GM19324 (cell line): Measurements from ENCODE around the gene ITGB7.

Source experiments
- ATAC-seq: cut with Tn5 transposase; IDR thresholded peaks from one replicate; pipeline ENCODE4 v1.9.1; 2021; ENCODE audit warnings: mild to moderate bottlenecking, moderate library complexity; ENCODE audit not compliant: unreplicated experiment, low FRiP score

ITGB7 gene, protein sequence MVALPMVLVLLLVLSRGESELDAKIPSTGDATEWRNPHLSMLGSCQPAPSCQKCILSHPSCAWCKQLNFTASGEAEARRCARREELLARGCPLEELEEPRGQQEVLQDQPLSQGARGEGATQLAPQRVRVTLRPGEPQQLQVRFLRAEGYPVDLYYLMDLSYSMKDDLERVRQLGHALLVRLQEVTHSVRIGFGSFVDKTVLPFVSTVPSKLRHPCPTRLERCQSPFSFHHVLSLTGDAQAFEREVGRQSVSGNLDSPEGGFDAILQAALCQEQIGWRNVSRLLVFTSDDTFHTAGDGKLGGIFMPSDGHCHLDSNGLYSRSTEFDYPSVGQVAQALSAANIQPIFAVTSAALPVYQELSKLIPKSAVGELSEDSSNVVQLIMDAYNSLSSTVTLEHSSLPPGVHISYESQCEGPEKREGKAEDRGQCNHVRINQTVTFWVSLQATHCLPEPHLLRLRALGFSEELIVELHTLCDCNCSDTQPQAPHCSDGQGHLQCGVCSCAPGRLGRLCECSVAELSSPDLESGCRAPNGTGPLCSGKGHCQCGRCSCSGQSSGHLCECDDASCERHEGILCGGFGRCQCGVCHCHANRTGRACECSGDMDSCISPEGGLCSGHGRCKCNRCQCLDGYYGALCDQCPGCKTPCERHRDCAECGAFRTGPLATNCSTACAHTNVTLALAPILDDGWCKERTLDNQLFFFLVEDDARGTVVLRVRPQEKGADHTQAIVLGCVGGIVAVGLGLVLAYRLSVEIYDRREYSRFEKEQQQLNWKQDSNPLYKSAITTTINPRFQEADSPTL

DNA sequence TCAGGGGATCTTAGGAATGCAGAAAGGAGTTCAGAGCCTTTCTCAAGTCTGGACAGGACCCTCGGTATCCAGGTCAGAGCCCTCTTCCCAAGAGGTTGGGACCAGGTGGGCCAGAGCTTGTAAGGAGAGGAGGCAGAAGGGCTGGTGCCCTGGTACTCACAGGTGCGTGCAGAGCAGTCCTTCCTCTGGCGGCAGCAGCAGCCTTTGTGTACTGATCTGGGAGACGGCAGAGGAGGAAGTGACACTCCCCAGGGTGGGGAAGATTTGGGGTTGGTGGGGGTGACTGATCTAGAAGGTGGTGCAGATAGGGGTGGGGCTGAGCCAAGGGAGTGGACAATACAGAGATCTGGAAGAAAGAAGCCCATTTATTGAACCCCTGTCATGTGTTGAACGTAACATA, at the start of gene ITGB7:
ITGB7 (minus strand) TSS at position 210 of the 400 bp plus-strand sequence. CDS start 6,808 bp downstream, outside the sequence.
- ATAC-seq: no peak

DNA sequence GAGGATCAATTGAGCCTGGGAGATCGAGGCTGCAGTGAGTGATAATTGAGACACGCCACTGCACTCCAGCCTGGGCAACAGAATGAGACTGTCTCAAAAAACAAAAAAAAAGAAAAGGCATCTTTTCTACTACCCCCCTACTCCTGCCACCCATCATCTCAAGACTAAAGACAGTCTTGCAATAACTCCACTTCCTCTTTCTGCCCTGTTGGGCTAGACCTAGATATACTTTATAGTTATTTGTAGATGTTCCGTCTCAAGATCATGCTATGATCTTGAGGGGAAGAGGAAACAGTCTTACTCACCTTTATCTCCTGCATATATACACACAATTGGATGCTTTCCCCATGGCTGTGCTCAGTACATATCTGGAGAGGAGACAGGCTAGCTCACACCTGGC, 48.9 kb upstream of the ITGB7 start:
- no peak for ATAC-seq

DNA sequence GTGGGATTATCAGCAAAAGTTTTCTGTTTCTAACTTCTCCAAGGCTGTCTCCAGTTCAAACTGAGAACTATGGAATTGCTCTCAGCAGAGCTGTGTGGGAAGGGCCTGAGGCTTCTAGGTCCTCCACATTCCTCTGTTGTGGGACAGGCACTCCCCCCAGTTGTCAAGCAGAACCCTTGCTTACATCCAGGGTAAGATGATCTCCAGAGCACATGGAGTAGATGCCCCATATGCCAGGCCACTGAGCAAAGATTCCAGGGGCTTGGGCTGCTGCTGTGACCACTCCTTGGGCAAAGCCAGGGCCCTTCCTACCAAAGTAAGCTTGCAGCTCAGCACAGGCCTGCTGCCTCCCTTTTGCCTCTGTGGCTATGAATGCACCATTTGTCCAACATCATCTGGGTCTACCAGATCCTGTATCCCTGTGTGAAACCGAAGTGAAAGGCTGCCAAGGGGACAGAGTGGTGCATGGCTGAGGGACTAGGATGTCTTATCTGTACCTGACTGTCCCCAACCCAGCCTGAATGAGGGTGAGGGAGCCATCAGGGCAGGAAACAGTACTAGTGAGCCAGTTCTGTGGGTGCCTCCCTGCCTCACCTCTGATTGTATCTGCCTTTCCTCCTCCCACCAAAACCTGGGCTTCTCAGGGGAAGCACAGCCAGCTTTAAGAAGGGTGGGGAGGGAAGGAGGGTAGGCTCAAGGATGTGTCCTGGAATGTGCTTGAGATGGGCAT, 47.9 kb upstream of the ITGB7 start:
- ATAC-seq: no peak

DNA sequence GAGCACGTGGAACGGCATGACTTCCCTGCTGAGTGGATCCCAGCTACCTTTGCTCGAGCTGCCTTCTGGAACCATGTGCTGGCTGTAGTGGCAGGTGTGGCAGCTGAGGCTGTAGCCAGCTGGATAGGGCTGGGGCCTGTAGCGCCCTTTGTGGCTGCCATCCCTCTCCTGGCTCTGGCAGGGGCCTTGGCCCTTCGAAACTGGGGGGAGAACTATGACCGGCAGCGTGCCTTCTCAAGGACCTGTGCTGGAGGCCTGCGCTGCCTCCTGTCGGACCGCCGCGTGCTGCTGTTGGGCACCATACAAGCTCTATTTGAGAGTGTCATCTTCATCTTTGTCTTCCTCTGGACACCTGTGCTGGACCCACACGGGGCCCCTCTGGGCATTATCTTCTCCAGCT, 46.2 kb upstream of the ITGB7 start:
- ATAC-seq: no peak

- ATAC-seq: no peak
Observed at GRCh38 chr12:53252349-53252916, 45.4 kb upstream of the ITGB7 start.

- peak; percentile 80 for ATAC-seq
Observed at GRCh38 chr12:53251477-53252348, 44.7 kb upstream of the ITGB7 start.

DNA sequence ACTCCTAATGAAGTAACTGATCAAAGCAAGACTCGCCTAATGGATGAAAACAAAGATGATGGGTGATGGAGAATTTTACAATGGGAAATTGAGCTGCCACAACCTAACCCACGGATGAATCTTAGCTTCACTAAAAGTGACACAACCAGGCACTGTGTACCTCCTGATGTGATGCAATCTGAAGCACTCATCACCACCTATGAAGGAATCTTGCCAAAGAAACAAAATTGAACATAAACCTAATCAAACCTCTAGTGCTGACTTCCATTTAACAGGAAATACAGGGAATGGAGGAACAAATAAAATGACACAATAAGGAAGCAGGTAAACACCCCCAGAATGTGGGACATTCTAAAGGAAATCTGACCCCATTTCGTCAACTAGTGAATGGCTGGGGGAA, 38.2 kb upstream of the ITGB7 start:
- no peak for ATAC-seq

- no peak for ATAC-seq
Observed at GRCh38 chr12:53244337-53244736, 37.3 kb upstream of the ITGB7 start.

- no peak for ATAC-seq
Observed at GRCh38 chr12:53241623-53242412, 34.8 kb upstream of the ITGB7 start.

DNA sequence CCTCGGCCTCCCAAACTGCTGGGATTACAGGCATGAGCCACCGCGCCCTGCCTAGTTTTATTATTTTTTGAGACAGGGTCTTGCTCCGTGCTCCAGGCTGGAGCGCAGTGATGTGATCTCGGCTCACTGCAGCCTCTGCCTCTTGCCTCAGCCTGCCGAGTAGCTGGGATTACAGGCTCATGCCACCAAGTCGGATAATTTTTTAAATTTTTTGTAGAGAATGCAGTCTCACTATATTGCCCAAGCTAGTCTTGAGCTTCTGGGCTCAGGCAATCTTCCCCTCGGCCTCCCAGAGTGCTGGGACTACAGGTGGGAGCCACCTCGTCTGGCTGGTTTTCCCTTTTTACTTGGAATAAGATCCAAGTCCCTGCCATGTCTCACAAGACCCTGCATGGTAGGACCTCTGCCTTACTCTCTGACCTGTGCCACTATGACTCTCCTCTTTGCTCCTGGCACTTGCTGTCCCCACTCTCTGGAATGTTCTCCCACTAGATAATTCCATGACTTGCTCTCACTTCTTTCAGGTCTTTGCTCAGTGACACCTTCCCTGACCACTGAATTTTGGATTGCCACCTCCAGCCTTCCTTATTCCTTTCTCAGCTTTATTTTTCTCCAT, 32.7 kb upstream of the ITGB7 start:
- no peak for ATAC-seq

DNA sequence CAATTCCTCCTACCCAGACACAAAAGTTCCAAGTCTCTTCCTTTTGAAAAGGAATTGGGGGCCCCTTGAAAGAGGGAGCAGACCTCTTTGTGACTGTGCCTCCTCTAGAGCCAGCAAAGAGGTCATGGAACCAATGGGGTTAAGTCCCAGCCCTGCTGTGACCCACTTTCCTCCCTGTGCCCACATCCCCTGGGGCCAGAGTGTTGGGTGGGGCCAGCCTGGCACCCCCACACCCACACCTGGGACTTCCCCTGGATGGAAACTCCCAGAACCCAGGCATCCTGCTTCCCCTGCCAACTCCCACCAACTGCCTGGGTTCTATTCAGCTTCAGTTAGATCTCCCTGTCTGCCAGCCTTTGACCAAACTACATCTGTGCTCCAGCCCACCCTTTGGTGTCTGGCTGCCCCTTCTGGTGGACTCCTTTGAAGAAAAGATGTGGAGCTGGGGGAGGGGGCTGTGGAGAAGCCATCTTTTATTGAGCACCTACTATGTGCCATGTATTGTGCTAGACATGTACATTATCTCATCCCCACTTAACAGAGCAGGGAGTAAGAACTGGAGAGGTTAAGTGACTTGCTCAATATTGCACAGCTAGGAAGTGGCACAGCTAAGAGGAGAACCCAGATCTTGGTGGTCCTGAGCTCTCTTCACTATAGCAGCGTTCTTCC, 29.5 kb upstream of the ITGB7 start:
- no peak for ATAC-seq

GRCh38 chr12:53235742-53236442, 28.8 kb upstream of the ITGB7 start:
- no peak for ATAC-seq

- no peak for ATAC-seq
Observed at GRCh38 chr12:53235164-53235563, 28.1 kb upstream of the ITGB7 start.

- ATAC-seq: no peak
Observed at GRCh38 chr12:53234271-53234914, 27.3 kb upstream of the ITGB7 start.

GRCh38 chr12:53233671-53234121, 26.6 kb upstream of the ITGB7 start:
- no peak for ATAC-seq

DNA sequence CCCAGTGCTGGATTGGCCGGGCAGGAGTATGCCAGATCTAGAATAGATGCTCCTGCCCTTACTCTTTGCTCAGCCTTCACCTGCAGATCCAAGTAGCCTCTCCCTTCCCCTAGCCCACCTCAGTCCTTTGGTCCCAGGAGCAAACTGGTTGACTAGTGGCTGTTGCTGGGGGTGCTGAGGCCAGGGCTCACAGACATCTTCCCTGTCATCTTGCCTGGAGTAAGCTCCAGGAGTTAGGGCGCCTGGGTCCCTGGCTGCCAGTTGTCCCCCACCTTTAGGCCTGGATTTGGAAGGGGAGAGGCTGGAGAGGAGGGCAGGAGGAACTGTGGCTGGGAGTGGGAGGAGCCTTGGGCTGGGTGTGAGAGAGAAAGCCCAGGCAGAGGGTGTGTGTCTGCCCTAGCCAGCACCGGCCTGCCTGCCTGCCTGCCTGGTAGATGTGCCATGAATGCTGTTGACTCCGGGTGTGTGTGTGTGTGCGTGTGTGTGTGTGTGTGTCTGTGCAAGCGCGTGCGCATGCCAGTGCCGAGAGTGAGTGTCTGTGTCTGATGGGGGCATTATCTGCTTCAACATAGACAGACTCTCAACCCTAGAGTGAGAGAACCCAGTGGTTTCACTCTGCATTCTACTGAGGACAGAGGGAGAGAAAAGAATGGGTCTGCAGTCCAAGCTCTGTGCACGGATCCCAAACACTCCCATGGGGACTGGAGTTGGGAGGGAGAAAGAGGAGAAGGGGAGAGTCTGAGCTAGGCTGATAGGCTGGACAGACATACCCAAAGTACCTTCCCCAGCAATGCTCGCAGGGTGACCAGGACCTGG, 25.8 kb upstream of the ITGB7 start:
- ATAC-seq: no peak
